Measurements from ENCODE around the gene GNG2.

DNA sequence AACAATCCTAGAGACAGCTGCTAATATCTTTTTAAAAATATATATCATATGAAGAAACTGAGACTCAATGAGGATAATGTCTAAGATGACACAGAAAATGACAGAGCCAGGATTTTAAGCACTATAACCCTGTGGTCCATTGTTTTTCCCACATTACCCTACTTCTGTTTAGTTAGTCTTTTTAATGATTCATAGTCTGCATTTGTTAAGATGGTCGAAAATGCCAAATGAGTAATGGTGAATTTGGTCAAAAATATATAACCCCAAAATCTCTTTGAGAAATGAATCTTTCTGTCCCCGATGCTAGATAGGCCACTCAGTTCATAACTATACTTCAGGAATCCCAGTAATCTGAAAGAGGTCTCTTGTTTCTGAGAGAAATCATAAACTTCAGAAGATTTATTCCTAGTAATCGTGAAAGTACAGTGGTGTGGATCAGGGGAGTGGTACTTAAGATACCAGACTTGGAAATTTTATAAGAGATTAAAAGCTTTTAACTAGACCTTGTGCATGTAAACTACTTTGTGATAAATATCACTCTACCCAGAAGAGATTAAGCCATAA is 139.7 kb downstream of the GNG2 start:
- TF ChIP-seq POLR2H (tag; IDR thresholded peaks at IDR 0.05; ENCODE audit: low read depth) (no peak), KLF13 (tag; IDR thresholded peaks at IDR 0.05; ENCODE audit: borderline replicate concordance, low read depth) (no peak), BHLHE40 (IDR thresholded peaks at IDR 0.05; ENCODE audit: low read length) (no peak), TCF7 (IDR thresholded peaks at IDR 0.05; ENCODE audit: borderline replicate concordance) (no peak), CBX5 (IDR thresholded peaks at IDR 0.05; ENCODE audit: borderline replicate concordance, low read depth) (no peak), EGR1 (conservative IDR thresholded peaks at IDR 0.05) (no peak)
- TF ChIP-seq, protein P1, sequence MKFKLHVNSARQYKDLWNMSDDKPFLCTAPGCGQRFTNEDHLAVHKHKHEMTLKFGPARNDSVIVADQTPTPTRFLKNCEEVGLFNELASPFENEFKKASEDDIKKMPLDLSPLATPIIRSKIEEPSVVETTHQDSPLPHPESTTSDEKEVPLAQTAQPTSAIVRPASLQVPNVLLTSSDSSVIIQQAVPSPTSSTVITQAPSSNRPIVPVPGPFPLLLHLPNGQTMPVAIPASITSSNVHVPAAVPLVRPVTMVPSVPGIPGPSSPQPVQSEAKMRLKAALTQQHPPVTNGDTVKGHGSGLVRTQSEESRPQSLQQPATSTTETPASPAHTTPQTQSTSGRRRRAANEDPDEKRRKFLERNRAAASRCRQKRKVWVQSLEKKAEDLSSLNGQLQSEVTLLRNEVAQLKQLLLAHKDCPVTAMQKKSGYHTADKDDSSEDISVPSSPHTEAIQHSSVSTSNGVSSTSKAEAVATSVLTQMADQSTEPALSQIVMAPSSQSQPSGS (CRISPR knock-in tag; IDR thresholded peaks at IDR 0.05): no peak
